Measurements from ENCODE around the gene MIEN1. TPM values are rescaled to one million over a fixed set of nuclear protein-coding genes. Genes with fewer than 3 reads are reported as not detected.

Gene MIEN1
- polyA plus RNA-seq, 3 donors: 31.9 to 34.9 (median 34.8) TPM

- no peak for DNase-seq (ENCODE audit: extremely low read depth in 1 of 11, low read depth in 9 of 11, low spot score in 4 of 11)
These were observed 32.9 kb upstream of the MIEN1 start for GRCh38 chr17:39763051-39763820.

GRCh38 chr17:39761861-39762496, 31.6 kb upstream of the MIEN1 start:
- DNase-seq (ENCODE audit: extremely low read depth in 1 of 11, low read depth in 9 of 11, low spot score in 4 of 11): no peak

- no peak for DNase-seq (ENCODE audit: extremely low read depth in 1 of 11, low read depth in 9 of 11, low spot score in 4 of 11)
These were observed 28.9 kb upstream of the MIEN1 start for GRCh38 chr17:39759204-39759603.

GRCh38 chr17:39757931-39758873, 27.9 kb upstream of the MIEN1 start:
- DNase-seq (ENCODE audit: extremely low read depth in 1 of 11, low read depth in 9 of 11, low spot score in 4 of 11): no peak

GRCh38 chr17:39757176-39757662, 26.9 kb upstream of the MIEN1 start:
- no peak for DNase-seq (ENCODE audit: extremely low read depth in 1 of 11, low read depth in 9 of 11, low spot score in 4 of 11)

- no peak for DNase-seq (ENCODE audit: extremely low read depth in 1 of 11, low read depth in 9 of 11, low spot score in 4 of 11)
These were observed 26.2 kb upstream of the MIEN1 start for GRCh38 chr17:39756380-39757079.

- no peak for DNase-seq (ENCODE audit: extremely low read depth in 1 of 11, low read depth in 9 of 11, low spot score in 4 of 11)
These were observed 25.4 kb upstream of the MIEN1 start for GRCh38 chr17:39755554-39756379.

- no peak for DNase-seq (ENCODE audit: extremely low read depth in 1 of 11, low read depth in 9 of 11, low spot score in 4 of 11)
These were observed 24.7 kb upstream of the MIEN1 start for GRCh38 chr17:39754958-39755553.

- peak in 8 of 11 donors; percentile 77 to 87 (median 84) for DNase-seq (ENCODE audit: extremely low read depth in 1 of 11, low read depth in 9 of 11, low spot score in 4 of 11)
These were observed 24.0 kb upstream of the MIEN1 start for GRCh38 chr17:39754161-39754957.

- no peak for DNase-seq (ENCODE audit: extremely low read depth in 1 of 11, low read depth in 9 of 11, low spot score in 4 of 11)
These were observed 23.3 kb upstream of the MIEN1 start for GRCh38 chr17:39753514-39754160.

GRCh38 chr17:39752241-39752881, 22.0 kb upstream of the MIEN1 start:
- peak in 1 of 11 donors; percentile 67 for DNase-seq (ENCODE audit: extremely low read depth in 1 of 11, low read depth in 9 of 11, low spot score in 4 of 11)

- DNase-seq (ENCODE audit: extremely low read depth in 1 of 11, low read depth in 9 of 11, low spot score in 4 of 11): no peak
These were observed 21.3 kb upstream of the MIEN1 start for GRCh38 chr17:39751637-39752036.

GRCh38 chr17:39751016-39751543, 20.7 kb upstream of the MIEN1 start:
- DNase-seq (ENCODE audit: extremely low read depth in 1 of 11, low read depth in 9 of 11, low spot score in 4 of 11): no peak

GRCh38 chr17:39750131-39751015, 20.0 kb upstream of the MIEN1 start:
- no peak for DNase-seq (ENCODE audit: extremely low read depth in 1 of 11, low read depth in 9 of 11, low spot score in 4 of 11)
